Superior temporal gyrus (tissue), 1 donor: ENCODE results near the gene CACYBP.
"Not testable (repeated sequence)": the region's sequence is repeated elsewhere in the genome, so short reads cannot be mapped to it uniquely, and the experiment has no call there.

Experiments used
- DNase-seq: peaks from one replicate; pipeline ENCODE4 v3.0.0-alpha.2; 2016; ENCODE audit errors: extremely low spot score

The CACYBP gene

DNA sequence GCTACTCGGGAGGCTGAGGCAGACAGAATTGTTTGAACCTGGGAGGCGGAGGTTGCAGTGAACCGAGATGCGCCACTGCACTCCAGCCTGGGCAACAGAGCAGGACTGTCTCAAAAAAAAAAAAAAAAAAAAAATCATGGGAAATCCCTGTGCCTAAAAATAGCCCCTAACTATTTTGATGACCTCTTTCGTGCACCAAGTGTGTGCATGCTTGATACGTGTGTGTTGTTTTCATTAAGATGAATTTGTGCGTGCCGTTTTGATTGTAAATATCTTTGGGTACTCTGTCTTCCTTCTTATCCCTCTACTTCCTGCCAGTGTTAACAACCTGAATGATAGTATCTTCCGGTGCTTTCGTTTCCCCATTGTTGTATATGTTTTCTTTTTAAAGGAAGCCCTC, 9.8 kb downstream of the CACYBP start:
- no peak for DNase-seq

DNA sequence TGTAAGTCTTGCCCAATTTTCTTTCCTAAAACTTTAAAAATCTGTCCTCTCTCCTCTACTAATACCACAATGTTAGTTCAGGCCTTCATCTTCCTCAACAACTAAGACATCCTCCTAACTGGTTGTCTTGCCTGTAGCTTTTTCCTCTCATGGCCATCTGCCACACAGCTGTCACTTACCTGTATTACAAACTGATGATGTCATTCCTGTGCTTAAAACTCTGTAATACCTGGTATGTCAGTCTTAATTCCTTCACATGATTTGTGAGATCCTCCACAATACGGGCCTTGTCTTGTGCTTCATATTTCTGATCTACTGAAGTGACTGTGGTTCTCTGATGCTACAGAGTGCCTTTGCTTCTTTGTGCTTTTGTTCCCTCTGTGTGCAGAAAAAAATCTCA, 13.7 kb downstream of the CACYBP start:
- no peak for DNase-seq

DNA sequence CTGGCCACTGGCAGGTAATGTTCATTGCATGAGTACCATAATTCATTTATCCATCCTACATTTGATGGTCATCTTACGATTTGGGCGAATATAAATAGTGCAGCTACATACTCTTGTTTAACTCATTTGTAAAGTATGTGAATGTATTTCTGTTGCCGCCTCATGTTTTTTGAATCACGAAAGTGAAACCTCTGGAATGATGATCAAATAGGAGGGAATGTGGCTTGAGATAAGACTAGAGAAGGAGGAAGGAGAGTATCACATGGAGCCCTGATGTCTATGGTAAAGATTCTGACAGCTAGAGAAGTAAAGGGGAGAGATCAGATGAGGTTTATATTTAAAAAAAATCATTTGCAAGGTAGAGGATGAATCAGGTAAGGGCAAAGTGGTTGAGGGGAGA, 15.5 kb downstream of the CACYBP start:
- no peak for DNase-seq

DNA sequence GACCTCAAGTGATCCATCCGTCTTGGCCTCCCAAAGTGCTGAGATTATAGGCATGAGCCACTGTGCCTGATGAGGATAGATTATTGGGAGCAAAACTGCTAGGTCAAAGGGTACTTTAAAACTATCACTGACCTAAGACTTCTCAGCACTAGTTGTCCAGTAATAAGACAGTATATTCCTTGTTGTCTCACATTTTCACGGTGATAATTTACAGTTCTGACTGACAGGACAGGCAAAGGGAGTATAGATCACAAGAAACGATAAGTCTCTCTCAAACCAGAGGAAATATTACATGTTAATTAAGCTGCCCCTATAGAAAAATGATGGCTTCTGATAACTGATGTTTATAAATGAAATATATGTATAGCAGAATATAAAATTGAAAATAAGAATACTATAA, 19.8 kb downstream of the CACYBP start:
- DNase-seq: no peak

DNA sequence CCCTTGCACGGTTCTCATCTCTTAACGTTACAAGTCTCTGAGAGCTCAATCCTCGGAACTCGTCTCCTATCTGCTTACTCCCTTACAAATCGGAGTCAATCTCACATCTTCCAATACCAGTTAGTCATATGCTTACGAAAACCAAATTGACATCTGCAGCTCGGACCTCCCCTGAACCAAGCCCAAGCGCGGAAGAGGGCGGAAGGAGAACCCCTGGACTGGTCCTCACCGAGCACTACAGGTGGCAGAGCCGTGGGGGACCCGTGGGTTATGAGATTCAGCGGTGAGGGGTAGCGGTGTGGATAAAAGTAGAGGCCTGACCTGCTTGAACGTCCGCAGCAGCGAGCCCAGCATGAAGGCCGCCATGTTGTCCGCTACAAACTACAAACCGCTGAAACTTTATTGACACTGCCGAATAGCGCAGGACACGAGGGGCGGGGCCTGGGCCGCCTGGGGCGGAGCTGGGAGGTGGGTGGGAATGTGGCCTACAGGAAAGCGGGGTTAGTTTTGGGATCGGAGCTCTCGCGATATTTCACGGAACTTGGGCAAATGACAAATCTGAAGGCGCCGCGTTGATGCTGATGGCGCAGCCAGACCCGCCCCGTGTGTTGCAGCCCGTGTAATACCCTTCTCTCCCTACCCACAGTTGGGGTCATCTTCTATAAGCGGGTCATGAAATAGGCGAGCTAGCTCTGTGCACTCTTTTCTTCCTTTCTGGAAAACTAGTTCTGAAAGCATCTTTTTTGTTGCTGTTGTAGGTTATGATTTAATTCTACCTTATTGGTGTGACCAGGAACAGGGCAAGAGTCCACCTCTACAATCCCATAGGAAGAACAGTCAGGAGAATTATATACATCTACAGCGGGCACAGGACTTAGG, 23.5 kb downstream of the CACYBP start, which contains the start of gene MRPS14:
TSS of gene MRPS14 (minus strand) at position 383 of the 879 bp plus-strand sequence. CDS start at position 366, 17 bp downstream.
- DNase-seq: peak; percentile 97

DNA sequence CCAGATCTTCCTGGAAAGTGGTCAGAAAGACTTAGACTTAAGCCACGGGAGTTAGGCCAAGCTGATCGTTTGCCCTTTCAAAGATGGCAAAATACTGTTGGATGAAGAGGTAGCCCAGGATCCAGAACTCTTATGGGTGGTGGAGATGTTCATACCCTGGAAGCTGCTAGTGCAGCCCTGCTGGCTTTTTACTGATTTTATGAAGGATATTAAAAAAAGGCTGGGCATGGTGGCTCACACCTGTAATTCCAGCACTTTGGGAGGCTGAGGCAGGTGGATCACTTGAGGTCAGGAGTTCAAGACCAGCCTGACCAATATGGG, 24.1 kb downstream of the CACYBP start:
- not testable (repeated sequence) for DNase-seq

DNA sequence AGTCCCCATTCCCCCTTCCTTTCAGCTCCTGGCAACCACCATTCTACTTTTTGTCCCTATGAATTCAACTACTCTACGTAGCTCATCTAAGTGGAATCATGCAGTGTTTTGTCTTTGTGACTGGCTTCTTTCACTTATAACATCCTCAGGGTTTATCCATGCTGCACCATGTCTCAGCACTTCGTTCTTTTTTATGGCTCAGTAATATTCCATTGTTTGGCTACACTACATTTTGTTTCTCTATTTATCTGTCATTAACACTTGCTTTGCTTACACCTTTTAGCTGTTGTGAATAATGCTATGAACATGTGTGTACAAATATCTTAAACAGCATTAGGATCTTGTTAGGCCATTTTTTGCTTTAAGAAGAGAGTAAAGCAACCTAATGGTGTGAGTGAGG, 25.0 kb downstream of the CACYBP start:
- no peak for DNase-seq

DNA sequence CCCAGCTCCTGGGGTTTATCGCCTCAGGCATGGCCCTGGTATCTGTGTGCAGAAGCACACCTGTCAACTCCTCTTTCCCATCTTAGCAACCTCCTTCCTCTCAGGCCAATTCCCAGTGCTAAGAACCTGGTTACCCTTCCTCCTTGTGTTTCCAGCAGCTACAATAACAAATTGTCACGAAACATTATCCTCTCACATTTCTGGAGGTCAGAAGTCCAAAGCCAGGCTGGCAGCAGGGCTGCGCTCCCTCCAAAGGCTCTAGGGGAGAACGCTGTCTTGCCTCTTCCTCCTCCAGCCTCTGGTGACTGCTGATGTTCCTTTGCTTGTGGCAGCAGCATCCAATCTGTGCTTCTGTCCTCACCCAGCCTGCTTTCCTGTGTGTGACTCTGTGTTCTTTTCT, 34.2 kb downstream of the CACYBP start:
- no peak for DNase-seq

DNA sequence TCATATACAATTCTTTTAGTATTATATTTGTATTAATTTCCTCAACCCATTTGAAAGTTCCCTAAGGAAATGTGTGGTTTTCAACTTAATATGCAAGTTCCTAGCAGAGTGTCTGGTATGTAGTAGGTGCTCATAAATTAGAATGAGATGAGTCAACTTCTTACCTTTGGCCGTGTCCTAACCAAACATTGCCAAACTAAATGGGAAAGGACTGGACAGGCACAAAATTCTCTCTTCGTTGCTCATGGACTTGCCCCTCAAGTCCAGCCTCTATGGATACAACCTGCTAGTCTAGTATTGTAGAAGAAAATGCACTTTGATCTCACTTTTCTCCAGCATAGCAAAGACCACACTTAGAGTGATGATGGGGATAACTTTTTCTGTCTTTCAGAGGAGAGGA, 35.0 kb downstream of the CACYBP start:
- no peak for DNase-seq

DNA sequence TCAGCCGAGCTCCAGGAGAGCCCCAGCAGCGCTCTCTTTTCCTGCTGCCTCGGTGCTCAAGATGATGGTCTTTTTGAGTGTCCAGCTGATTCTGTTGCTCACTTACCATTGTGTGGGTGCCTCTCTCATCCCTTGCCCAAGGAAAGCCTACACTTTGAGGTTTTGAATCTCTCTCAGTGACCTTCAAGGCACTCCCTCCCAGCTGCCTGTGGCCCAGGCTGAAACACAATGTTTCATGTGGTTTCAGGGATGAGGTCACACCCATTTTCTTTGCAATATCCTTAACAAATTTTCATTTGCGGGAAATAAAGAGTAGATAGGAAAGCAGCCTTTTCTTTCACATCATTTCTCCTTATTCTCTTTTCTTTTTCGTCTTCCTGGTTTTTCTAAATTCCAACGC, 36.1 kb downstream of the CACYBP start:
- DNase-seq: no peak

DNA sequence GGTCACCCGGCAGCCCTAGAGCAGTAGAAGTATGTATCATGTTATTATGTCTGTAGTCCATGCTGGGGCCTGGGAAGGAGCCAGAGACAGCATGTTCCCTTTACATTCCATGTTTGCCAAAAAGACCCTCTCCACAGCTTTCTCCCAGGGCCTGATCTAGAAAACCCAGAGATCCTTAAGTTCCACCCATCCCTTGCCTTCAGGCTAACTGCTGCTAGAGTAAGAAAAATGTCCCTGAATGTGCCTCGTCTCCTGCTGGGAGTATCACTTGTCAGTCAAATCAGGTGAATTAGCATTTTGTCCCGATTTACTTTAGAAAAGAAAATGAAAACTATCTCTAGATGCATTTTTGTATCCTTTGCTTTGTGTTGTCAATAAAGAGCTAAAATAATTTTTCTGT, 36.7 kb downstream of the CACYBP start:
- DNase-seq: no peak

DNA sequence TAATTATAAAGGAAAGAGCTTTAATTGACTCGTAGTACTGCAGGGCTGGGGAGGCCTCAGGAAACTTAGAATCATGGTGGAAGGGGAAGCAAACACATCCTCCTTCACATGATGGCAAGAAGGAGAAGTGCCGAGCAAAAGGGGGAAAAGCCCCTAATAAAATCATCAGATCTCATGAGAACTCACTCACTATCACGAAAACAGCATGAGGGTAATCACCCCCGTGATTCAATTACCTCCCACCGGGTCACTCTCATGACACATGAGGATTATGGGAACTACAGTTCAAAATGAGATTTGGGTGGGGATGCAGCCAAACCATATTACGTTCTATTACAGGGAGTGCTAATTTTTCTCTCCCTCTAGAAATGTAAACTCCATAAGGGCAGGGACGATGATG, 37.7 kb downstream of the CACYBP start:
- DNase-seq: no peak

DNA sequence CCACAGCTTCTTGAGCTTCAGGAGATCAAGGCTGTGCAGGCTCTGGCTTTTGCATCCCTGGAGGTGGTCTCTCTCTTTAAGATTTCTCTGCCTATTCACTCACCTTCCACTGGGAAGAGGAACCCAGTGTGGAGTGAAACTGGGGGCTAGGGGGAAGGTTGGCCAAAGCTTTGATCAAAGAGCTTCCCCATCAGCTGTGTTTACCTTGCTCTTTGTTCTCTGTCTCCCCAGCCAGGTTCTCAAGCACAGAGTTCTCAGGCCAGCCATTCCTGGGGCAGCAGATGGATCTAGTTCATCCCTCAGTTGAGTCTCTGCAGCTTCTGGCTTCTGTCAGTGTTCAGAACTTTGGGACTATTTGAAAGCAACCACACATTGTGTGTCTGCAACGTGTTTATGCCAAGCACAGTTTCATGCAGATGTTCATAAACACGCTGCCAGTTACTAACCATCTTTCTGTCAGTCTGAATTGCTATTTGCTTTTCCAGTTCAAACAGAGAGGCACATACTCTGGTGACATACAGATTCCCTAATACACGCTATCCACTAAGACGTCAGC, 40.7 kb downstream of the CACYBP start:
- DNase-seq: no peak

DNA sequence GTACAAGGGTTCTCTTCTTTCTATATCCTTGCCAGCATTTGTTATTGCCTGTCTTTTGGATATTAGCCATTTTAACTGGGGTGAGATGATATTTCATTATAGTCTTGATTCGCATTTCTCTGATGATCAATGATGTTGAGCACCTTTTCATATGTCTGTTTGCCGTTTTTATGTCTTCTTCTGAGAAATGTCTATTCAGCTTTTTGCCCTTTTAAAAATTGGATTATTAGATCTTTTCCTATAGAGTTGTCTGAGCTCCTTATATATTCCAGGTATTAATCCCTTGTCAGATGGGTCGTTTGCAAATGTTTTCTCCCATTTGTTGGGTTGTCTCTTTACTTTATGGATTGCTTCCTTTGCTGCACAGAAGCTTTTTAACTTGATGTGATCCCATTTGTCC, 42.9 kb downstream of the CACYBP start:
- DNase-seq: no peak

DNA sequence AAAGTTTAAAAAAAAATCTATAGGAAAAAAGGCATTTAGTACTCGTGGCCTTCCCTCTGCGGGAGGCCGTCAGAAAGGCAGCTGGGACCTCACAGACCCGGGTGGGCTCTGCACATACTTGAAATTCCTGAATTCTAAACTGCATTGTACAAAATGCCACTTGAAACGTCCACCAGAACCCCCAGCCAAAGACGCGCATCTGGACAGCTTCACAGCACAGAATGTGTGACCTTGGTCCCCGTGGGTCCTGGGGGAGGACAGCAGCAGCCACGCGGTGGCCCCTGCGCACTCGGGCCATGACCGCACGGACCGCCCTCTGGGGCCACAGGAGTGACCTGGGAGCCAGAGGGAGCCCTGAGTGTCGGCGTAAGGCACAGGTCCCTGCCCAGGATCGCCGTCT, 44.1 kb downstream of the CACYBP start:
- no peak for DNase-seq

DNA sequence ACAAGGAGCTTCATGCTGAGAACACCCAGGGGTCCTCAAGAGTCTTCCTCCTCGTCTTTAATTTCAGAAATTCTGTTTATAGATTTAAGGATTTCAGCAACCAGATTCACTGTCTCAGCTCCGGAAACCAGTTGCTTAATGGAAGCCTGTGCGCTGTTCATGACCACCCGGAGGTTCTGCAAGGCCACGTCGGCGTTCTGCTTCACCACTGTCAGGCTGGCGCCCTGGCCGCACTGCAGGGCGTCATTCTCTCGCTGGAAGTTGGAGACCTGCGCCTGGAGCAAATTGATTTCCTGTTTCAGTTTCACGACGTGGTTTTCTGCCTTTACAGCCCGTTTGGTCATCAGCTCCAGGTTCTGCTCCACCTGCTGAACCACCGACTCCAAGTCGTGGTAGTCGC, 44.8 kb downstream of the CACYBP start:
- not testable (repeated sequence) for DNase-seq

DNA sequence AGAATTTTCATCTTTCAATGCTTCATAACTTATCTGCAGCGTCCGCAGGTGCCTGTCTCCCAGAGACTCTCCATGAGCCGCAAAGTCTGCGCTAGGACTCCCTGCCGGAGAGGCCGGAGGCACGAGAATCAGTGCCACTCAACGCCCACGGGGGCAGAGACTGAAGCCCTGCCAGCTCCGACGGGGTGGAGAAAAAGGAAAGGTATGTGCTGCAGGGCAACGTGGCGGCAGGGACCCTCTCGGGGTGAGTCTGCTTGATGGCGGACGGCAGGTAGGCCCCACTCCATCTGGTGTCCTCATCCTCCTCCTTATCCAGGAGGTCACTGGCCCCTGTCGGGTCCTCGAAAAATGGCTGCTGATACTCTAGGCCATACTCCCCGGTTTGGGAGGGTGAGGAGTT, 45.4 kb downstream of the CACYBP start:
- DNase-seq: no peak

DNA sequence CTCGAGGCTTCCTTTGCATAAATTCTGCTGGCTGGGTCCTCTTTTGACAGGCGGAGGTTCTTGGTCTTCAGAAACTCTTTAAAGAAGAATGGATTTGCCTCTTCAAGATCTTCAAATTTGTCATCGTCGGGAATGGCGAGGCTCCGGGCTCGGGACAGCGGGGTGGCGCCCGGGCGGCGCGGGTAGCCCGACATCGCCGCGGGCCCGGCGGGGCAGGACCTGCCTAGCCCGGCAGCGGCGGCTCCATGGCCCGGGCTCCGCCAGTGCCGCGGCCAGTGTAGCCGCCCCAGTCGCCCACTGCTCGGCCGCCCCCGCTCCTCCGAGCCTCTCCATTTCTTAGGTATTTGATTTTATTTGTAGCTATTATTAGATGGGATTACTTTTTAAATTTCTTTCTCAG, 45.8 kb downstream of the CACYBP start:
- no peak for DNase-seq

DNA sequence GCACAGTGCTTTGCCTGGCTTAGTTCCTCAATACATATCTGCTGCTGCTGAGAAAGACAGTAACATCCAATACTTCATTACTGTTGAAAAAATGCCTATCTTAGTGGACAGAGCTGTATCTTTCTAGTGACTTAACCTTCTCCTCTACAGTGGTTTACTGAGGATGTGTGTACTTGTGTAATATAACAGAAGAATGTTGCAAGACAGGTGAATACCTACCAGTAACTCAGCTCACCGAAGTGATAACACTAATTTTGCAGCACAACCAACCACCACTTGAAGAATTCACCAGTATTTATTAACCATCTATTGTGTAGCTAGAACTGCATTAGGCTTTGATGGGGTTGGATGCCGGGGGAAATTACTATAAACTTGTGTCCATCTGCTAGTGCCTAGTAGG, 51.2 kb downstream of the CACYBP start:
- DNase-seq: no peak

DNA sequence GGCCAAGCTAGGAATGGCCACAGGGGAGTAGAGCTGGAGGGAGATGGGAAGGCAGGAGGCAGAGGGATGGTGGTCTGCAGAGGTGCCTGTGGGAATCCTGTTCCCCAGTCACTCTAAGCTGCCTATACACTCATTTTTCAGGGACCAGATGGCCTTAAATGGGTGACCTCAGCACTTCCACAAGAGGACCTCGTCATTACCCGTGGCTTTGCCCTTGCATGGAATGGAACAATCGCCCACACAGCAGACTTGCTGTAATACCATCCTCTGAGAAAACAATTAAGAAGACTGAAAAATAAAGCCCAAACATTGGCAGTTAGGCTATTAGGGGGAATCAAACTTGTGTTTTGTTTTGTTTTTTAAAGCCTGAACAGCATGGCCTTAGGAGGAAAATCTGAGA, 55.0 kb downstream of the CACYBP start:
- no peak for DNase-seq
